Right lobe of liver (tissue), 4 donors: ENCODE data around the gene METTL1.

Experiments
- POLR2A ChIP-seq: fragments of 450-650 bp; IDR thresholded peaks from one replicate; pipeline ENCODE4 v1.6.1; 2017; ENCODE audit warnings: antibody characterized with exemption, mild to moderate bottlenecking
- TF ChIP-seq, protein P1 (sequence below), 4 donors: fragments of 200-600 bp in 3 of 4; fragments of 450-650 bp in 1 of 4; IDR thresholded peaks; one replicate each; pipeline versions ENCODE4 v1.5.1 to v1.8.0; 2016 to 2022; ENCODE audit warnings: antibody characterized with exemption in 4 of 4, mild to moderate bottlenecking in 2 of 4
- donor health status: DM: no; HTN: no; CAD: no.
- donor health status: DM: no; HTN: no; CAD: no.
- donor health status: DM: no; HTN: yes; CAD: no.

DNA sequence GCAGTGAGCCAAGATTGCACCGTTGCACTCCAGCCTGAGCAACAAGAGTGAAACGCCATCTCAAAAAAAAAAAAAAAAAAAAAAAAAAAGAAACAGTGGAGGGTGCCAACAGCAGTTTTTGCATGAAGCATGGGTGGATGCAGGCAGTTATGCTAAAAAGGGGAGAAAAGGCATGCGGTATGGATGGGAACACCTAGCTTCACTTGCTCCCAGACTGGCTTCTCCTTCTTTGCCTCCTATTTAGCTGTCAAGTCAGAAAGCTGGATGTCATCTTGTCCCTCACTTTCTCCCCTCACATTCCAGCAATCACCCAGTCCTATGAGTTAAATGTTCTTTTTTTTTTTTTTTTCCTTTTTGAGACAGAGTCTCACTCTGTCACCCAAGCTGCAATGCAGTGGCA lies 3.1 kb upstream of the METTL1 start:
- TF ChIP-seq, protein P1, sequence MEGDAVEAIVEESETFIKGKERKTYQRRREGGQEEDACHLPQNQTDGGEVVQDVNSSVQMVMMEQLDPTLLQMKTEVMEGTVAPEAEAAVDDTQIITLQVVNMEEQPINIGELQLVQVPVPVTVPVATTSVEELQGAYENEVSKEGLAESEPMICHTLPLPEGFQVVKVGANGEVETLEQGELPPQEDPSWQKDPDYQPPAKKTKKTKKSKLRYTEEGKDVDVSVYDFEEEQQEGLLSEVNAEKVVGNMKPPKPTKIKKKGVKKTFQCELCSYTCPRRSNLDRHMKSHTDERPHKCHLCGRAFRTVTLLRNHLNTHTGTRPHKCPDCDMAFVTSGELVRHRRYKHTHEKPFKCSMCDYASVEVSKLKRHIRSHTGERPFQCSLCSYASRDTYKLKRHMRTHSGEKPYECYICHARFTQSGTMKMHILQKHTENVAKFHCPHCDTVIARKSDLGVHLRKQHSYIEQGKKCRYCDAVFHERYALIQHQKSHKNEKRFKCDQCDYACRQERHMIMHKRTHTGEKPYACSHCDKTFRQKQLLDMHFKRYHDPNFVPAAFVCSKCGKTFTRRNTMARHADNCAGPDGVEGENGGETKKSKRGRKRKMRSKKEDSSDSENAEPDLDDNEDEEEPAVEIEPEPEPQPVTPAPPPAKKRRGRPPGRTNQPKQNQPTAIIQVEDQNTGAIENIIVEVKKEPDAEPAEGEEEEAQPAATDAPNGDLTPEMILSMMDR (IDR thresholded peaks at IDR 0.05): no peak
- TF ChIP-seq POLR2A: no peak
